GM21423 (cell line): ENCODE data around the gene STK11.
A peak's percentile ranks its signal among the peaks of the same experiment; 100 is the strongest.

Source experiments
- ATAC-seq: cut with Tn5 transposase; IDR thresholded peaks from one replicate; pipeline ENCODE4 v1.9.1; 2021; ENCODE audit warnings: mild to moderate bottlenecking, moderate library complexity; ENCODE audit not compliant: unreplicated experiment

The STK11 gene

DNA sequence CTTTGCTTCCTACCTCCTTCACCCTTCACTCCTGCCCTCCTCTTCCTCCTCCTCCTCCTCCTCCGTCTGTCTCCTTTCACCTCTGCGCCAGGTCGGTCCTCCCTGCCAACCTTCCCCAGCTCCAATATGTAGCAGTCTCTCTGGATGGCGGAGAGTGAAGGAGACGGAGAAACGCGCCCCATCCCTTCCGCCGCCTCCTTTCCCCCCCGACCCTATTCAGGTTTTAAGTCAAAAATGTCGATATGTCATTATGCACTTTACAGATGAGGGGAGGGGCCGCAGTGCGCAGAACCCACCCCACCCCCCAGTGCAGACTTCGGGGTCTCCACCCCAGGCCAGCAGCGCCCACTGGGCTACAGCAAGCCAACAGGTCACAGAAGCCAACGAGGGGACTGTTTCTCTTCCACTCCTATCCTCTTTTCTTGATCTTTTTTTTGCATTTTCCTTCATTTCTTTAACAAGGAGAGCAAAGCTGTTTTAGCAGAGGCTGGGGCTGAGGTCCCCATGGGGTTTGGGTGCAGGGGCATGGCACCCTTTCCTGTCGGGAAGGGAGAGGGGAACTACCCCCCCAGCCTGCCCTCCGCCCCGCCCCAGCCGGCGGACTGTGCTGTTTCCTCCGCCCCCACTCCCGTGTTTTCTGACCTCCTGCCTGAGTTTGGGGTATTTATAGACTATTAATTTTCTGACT is 52.0 kb downstream of the STK11 start:
- ATAC-seq: no peak

- ATAC-seq: no peak
Observed at GRCh38 chr19:1258163-1258492, 52.5 kb downstream of the STK11 start.

DNA sequence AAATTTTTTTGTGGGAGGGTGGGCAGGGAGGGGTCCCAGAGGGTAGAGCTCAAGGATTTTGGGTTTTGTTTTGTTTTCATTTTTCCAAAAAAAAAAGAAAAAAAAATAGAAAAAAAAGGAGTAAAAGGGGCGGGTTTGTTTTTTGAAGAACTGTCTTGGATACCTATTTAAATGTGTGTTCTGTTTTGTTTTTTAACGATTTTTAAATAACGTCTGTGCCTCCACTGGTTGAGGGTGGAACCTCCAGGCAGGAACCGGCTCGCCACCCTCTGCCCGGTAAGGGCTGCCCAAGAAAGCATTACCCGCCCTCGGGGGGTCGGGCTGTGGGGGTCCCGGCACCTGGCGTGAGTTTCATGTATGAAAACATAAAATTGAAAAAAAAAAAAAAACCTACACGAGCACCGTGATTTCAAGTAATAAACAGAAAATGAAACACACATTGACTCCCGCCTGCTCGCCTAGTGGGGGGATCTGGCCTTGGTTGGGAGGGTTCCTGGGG is 53.2 kb downstream of the STK11 start:
- no peak for ATAC-seq

DNA sequence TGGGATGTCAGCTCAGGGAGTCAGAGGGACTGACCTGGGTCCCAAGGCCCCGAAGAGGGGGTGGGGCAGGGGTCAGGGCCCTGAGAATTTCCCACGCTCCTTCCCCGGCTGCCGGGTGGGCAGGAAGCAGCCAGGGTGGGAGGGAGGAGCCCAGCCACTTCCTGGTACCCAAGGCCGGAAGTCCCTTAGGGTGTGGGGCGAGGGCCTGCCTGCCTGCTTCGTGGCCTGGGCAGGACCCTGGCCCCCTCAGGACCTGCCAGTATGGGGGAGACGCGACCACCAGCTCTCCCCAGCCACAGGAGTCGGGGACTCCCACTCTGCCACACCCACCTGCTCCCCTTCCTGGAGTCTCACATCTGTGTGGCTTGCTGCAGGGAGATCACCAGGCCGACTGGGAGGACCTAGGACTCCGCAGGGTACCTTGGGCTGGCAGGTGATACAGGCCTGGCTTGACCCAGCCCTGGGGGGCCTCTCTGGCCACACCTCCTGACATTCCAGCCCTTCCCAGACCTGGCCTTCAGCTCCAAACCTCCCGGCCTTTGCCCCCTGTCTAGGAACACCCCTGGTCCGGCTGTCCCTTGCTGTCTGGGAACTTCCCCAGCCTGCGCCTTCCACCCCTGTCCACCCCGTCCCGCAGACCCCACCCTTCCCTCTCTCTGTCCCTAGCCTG is 53.8 kb downstream of the STK11 start:
- peak; percentile 30 for ATAC-seq

DNA sequence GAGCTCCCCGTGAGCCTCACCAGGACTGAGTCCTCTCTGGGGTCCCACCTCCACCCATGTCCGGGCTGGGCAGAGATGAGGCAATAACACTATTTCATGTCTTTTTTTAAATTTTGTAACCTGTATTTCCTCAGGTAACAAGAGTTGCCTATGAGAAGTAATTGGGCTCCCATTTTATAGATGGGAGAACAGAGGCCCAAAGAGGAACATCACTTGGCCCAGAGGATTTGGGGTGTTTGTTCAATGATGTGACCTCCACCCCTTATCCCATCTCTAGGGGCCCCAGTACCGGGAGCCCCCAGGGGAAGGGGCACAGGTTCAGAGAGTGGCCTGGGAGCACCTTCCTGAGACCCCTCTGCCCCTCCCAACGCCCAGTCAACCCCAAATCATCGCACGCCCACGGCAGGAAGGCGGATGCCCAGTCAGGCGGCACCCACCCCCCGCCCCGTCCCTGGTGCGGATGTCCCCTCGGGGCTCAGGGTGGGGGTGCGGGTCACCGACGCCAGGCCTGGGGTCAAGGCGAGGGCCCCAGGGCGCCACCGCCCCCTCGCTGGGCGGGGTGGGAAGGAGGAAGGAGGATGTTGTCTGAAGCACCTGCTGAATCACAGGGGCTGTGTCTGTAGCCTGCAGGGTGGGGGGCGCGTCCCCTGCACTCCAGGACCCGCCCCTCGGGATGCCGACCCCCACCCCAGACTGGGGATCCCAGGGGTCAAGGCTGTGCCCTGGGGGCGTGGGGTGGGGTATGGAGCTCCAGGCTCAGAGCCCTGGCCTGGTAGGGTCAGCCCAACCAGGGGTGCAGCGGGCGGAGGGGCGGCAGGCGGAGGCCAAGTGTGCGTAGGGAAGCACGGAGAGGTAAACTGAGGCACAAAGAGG is 54.5 kb downstream of the STK11 start:
- ATAC-seq: peak; percentile 20

DNA sequence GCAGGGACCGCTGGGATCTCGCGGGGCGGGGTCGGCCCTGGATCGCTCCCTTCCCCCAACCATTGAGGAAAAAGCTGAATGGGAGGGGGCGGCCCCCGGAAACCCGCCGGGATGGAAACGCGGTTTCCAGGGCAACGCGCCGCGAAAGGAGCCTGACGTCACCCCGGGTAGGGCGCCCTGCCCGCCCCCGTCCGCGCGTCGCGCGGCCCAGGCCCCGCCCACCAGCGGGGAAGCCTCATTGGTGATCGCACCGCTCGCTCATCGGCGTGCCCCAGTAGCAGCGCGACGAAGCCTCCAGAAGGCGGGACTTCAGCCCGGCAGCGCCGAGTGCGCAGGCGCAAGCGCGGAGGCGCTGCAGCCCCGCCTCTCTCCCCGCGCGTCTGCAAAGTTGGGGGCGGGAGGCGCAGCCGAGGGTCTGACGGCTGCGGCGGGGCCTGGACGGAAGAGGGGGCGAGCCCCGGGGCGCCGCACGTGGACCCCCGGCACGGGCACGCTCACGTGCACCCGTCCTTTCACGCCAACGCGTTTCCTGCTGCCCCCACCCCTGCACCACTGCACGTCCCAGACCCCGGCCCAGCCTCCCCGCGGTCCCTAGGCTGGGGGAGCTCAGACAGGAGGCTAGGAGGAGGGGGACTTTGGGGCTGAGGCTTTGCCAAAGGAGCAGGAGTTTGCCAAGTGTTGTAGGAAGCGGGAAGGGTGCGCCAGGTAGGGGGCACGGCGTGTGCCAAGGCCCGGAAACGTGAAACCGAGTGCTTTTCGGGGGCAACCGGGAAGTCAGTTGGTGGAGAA is 55.4 kb downstream of the STK11 start:
- ATAC-seq: peak; percentile 51

- ATAC-seq: no peak
Observed at GRCh38 chr19:1261538-1261797, 55.9 kb downstream of the STK11 start.

- no peak for ATAC-seq
Observed at GRCh38 chr19:1261798-1262622, 56.4 kb downstream of the STK11 start.

GRCh38 chr19:1262623-1263123 is 57.1 kb downstream of the STK11 start:
- ATAC-seq: no peak

GRCh38 chr19:1263188-1263587 is 57.6 kb downstream of the STK11 start:
- no peak for ATAC-seq

GRCh38 chr19:1264801-1265614 is 59.4 kb downstream of the STK11 start:
- ATAC-seq: no peak

- no peak for ATAC-seq
Observed at GRCh38 chr19:1265615-1266128, 60.1 kb downstream of the STK11 start.

DNA sequence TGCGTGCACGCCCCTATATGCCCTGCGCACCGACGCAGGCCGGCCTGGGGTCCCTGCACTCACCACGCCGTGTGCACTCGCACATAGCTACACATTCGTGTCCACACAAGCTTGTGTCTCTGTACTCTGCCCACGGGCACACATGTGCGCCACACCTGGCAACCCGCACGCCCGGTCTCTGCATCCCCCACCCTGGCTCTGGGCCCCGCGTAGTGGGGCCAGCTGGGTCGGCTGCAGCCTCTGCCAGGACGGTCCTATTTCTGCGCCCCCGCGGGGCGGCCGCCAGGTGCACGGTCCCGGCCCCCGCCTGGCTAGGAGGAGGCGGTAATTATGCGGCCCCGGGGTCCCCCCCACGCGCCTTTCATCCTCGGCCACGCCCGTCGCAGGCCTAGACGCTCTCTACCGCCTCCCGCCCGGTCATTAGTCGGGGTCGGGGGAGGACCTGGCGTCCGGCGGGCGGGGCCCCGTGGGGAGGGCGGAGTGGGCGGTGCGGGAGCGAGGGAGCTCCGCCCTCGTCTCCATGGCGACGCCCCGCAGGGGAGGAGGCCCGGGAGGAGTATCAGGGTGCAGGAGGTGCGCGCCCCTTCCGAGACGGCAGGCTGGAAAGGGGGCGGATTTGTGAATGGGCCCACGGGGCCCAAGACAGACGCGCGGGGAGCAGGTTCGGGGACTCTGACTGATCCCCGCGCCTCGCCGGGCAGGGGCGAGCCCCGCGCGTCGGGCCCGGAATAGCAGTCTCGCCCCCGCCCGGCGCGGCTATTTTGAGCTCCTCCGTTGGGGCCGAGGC is 60.7 kb downstream of the STK11 start:
- ATAC-seq: peak; percentile 24

DNA sequence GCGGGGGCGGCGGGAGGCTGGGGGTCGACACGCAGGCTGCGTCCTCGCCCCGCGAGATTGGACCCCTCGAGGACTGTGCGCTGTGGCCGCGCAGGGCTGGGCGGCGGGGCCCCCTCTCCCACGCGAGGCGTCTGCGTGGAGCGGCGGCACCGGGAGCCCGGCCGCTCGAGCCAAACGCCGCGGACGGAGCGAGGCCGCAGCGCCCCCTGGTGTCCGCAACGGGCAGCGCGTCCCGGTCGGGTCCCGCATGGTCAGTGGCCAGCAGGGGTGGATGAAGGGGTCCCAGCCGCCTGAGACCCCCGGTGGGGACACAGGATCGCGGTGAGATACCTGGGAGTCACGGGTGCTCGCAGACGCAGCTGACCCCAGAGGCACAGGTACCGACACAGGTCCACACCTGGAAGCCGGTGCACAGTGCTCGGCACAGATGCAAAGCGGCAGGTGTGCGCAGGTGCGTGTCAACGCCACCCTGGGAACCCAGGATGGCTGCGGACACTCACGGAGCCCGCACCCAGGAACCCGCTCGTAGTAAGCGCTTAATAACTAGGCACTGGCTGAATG is 61.4 kb downstream of the STK11 start:
- peak; percentile 11 for ATAC-seq

GRCh38 chr19:1267477-1268225 is 62.1 kb downstream of the STK11 start:
- ATAC-seq: no peak

DNA sequence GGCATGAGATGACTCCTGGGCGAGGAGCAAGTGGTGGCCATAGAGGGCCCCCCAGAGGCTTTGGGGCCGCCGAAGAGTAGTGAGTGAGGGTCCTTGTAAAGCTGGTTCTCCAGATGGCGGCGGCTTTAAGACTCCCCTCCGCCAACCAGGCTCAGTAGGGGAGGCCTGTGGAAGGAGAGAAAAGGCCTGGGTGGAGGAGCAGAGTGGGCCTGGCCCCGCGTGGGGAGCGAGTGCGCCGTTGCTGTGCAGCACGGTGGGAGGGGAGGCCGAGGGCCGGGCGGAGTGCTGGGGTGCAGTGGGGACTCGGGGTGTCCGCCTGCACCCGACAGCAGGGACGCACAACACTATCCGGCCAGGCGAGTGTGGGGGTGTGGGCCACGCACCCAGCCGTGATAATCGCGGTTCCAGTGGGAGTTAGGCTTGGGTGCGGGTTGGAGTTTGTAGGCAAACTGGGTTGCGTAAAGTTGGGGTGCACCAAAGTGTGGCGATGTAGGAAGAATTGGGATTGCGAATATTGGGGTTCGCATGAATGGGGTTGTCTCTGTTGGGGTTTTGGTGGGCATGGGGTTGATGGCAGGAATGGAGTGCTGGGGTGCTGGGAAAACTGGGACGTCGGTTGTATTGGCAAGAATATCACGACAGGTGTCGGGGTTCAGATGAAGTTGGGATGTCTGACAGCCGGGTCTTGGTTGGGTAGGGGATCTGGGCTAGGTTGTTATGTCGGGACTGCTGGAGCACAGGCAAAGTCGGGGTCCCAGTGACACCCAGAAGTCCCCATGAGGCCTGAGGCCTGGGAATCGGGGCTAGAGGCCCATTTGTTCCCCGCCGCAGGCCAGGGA is 62.9 kb downstream of the STK11 start:
- no peak for ATAC-seq
